IMR-90 (cell line): ENCODE results near the gene SLC19A2.

Experiments used
- CEBPB ChIP-seq: IDR thresholded peaks from 2 replicates; pipeline ENCODE4 v1.6.1; 2012; ENCODE audit warnings: low read depth, low read length, improper control_type of control experiment
- FOS ChIP-seq: fragments of 150-350 bp; IDR thresholded peaks from 2 replicates; pipeline ENCODE4 v1.6.1; 2016; ENCODE audit warnings: low read depth, low read length
- MXI1 ChIP-seq: IDR thresholded peaks from 2 replicates; pipeline ENCODE4 v1.6.1; 2012; ENCODE audit warnings: low read depth, mild to moderate bottlenecking, low read length, moderate library complexity, borderline replicate concordance
- POLR2A ChIP-seq: IDR thresholded peaks from 2 replicates; pipeline ENCODE4 v1.6.1; 2012; ENCODE audit warnings: mild to moderate bottlenecking, low read depth, low read length
- RAD21 ChIP-seq: IDR thresholded peaks from 2 replicates; pipeline ENCODE4 v1.6.1; 2012; ENCODE audit warnings: low read length, improper control_type of control experiment
- RFX5 ChIP-seq: IDR thresholded peaks from 2 replicates; pipeline ENCODE4 v1.8.0; 2012; ENCODE audit warnings: low read depth, mild to moderate bottlenecking, low read length, moderate library complexity
- TF ChIP-seq, protein P1 (sequence below): conservative IDR thresholded peaks from 2 replicates; pipeline ENCODE4 v1.5.1; 2012; ENCODE audit warnings: mild to moderate bottlenecking, low read depth, low read length, improper control_type of control experiment
- TF ChIP-seq, protein P2 (sequence below): fragments of 150-350 bp; IDR thresholded peaks from 2 replicates; pipeline ENCODE4 v1.6.1; 2016; ENCODE audit warnings: low read depth, mild to moderate bottlenecking, low read length, moderate library complexity, borderline replicate concordance

DNA sequence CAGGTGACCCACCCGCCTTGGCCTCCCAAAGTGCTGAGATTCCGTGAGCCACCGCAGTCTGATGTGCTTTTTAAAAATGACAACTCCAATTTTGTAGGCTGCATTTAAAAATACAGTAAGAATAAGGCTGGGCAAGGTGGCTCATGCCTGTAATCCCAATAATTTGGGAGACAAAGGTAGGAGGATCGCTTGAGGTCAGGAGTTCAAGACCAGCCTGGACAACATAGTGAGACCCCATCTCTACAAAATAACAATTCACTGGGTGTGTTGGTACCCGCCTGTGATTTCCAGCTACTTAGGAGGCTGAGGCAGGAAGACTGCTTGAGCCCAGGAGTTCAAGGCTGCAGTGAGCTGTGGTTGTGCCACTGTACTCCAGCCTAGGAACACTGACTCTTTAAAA lies 23.4 kb downstream of the SLC19A2 start:
- TF ChIP-seq FOS (no peak), RFX5 (no peak), POLR2A (no peak), RAD21 (no peak), CEBPB (no peak), MXI1 (no peak)
- TF ChIP-seq, protein P1, sequence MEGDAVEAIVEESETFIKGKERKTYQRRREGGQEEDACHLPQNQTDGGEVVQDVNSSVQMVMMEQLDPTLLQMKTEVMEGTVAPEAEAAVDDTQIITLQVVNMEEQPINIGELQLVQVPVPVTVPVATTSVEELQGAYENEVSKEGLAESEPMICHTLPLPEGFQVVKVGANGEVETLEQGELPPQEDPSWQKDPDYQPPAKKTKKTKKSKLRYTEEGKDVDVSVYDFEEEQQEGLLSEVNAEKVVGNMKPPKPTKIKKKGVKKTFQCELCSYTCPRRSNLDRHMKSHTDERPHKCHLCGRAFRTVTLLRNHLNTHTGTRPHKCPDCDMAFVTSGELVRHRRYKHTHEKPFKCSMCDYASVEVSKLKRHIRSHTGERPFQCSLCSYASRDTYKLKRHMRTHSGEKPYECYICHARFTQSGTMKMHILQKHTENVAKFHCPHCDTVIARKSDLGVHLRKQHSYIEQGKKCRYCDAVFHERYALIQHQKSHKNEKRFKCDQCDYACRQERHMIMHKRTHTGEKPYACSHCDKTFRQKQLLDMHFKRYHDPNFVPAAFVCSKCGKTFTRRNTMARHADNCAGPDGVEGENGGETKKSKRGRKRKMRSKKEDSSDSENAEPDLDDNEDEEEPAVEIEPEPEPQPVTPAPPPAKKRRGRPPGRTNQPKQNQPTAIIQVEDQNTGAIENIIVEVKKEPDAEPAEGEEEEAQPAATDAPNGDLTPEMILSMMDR = no peak
- TF ChIP-seq, protein P2, sequence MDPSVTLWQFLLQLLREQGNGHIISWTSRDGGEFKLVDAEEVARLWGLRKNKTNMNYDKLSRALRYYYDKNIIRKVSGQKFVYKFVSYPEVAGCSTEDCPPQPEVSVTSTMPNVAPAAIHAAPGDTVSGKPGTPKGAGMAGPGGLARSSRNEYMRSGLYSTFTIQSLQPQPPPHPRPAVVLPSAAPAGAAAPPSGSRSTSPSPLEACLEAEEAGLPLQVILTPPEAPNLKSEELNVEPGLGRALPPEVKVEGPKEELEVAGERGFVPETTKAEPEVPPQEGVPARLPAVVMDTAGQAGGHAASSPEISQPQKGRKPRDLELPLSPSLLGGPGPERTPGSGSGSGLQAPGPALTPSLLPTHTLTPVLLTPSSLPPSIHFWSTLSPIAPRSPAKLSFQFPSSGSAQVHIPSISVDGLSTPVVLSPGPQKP = no peak
